MCF 10A (cell line): Measurements from ENCODE around the gene WLS. TPM values are rescaled to one million over a fixed set of nuclear protein-coding genes. Genes with fewer than 3 reads are reported as not detected.

Experiments
- BruUV-seq: library from RNA; stranded (reverse); fragments of 400-500 nt; replicated peaks from 2 replicates; lab custom pipeline; 2021; lab: Mats Ljungman, UMichigan
- CTCF ChIA-PET: fragments of 300-600 bp; sonication (Branson Sonifier 250); formaldehyde crosslinking; extraction: SDS; loops from one replicate; lab custom pipeline; 2021; ENCODE audit warnings: antibody characterized with exemption, inconsistent platforms; lab: Yijun Ruan, JAX
- POLR2A ChIA-PET: fragments of 300-600, 350-650 bp; sonication (Branson Sonifier 250); formaldehyde crosslinking; extraction: SDS; loops from one replicate; lab custom pipeline; 2020; ENCODE audit warnings: antibody characterized with exemption, inconsistent platforms; lab: Yijun Ruan, JAX
- DNase-seq: peaks from one replicate; pipeline ENCODE4 v3.0.0-alpha.2; 2018; ENCODE audit not compliant: unreplicated experiment
- H3K27ac Mint-ChIP-seq: one replicate; pipeline ENCODE4 v1.8.0; 2022; ENCODE audit warnings: mild to moderate bottlenecking, low read depth, mixed read lengths; ENCODE audit not compliant: unreplicated experiment
- H3K27me3 Mint-ChIP-seq: one replicate; pipeline ENCODE4 v1.8.0; 2022; ENCODE audit warnings: mixed read lengths; ENCODE audit not compliant: insufficient read depth, unreplicated experiment
- H3K36me3 Mint-ChIP-seq: one replicate; pipeline ENCODE4 v1.8.0; 2022; ENCODE audit warnings: mild to moderate bottlenecking, moderate library complexity, mixed read lengths; ENCODE audit not compliant: insufficient read depth, unreplicated experiment
- H3K4me1 Mint-ChIP-seq: one replicate; pipeline ENCODE4 v1.8.0; 2022; ENCODE audit warnings: mixed read lengths; ENCODE audit not compliant: insufficient read depth, unreplicated experiment
- H3K4me3 Mint-ChIP-seq: one replicate; pipeline ENCODE4 v1.8.0; 2022; ENCODE audit warnings: mild to moderate bottlenecking, moderate library complexity, mixed read lengths; ENCODE audit not compliant: unreplicated experiment
- H3K9me3 Mint-ChIP-seq: one replicate; pipeline ENCODE4 v1.8.0; 2022; ENCODE audit warnings: mixed read lengths; ENCODE audit not compliant: unreplicated experiment
- intact Hi-C: fragments of 100-400 bp; cut with micrococcal nuclease; formaldehyde crosslinking; loops from 2 replicates; pipeline ENCODE4 v1.14.1; 2022
- total RNA-seq: library from RNA; stranded (reverse); gene quantifications from 2 replicates; pipeline ENCODE4 v1.2.3, GENCODE V29; 2022
- TF ChIP-seq, protein P1 (sequence below): fragments of 200-600 bp; IDR thresholded peaks from one replicate; pipeline ENCODE4 v1.8.0; 2022; ENCODE audit warnings: antibody characterized with exemption, mild to moderate bottlenecking; ENCODE audit not compliant: unreplicated experiment

Gene WLS
- total RNA-seq, 1 experiment from 2014 or later, result 37.8 TPM

DNA sequence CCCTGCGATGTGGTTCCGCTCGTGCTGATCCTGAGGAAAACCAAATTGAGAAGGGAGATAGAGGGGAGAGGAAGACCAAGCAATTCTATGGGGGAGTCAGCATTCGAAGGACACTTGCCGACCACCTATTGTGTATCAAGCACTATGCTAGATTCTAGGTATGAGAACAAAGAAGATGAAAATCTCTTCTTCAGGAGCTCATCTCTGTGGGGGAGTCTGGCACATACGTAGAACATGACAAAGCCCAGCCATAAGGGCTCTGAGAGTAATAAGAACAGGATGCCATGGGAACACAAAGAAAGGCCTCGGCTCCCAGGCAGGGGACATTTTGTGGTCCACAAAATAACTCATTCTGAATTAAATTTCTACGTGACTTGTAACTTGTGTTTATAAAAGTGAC is 83.7 kb downstream of the WLS start:
- no peak overlapping the region for H3K4me3 Mint-ChIP-seq
- ChIA-PET POLR2A (no interaction called here), CTCF (interaction anchor here (1.4 to 2.3 kb wide), 2 partner anchors 29 to 195 kb away, joined by 3 to 10 read pairs; no protein-coding TSS in a partner anchor)
- no peak overlapping the region for H3K27ac Mint-ChIP-seq
- intact Hi-C loops, result no loop called here
- H3K4me1 Mint-ChIP-seq, result no peaks in the 10 kb centered on the region
- H3K27me3 Mint-ChIP-seq, result no peaks in the 10 kb centered on the region
- TF ChIP-seq, protein P1, sequence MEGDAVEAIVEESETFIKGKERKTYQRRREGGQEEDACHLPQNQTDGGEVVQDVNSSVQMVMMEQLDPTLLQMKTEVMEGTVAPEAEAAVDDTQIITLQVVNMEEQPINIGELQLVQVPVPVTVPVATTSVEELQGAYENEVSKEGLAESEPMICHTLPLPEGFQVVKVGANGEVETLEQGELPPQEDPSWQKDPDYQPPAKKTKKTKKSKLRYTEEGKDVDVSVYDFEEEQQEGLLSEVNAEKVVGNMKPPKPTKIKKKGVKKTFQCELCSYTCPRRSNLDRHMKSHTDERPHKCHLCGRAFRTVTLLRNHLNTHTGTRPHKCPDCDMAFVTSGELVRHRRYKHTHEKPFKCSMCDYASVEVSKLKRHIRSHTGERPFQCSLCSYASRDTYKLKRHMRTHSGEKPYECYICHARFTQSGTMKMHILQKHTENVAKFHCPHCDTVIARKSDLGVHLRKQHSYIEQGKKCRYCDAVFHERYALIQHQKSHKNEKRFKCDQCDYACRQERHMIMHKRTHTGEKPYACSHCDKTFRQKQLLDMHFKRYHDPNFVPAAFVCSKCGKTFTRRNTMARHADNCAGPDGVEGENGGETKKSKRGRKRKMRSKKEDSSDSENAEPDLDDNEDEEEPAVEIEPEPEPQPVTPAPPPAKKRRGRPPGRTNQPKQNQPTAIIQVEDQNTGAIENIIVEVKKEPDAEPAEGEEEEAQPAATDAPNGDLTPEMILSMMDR, result no peak
- H3K36me3 Mint-ChIP-seq, result peaks cover 15% of the 10 kb centered on the region
- no peak for DNase-seq
- BruUV-seq, result no TSS peak
- H3K9me3 Mint-ChIP-seq, result no peaks in the 10 kb centered on the region

DNA sequence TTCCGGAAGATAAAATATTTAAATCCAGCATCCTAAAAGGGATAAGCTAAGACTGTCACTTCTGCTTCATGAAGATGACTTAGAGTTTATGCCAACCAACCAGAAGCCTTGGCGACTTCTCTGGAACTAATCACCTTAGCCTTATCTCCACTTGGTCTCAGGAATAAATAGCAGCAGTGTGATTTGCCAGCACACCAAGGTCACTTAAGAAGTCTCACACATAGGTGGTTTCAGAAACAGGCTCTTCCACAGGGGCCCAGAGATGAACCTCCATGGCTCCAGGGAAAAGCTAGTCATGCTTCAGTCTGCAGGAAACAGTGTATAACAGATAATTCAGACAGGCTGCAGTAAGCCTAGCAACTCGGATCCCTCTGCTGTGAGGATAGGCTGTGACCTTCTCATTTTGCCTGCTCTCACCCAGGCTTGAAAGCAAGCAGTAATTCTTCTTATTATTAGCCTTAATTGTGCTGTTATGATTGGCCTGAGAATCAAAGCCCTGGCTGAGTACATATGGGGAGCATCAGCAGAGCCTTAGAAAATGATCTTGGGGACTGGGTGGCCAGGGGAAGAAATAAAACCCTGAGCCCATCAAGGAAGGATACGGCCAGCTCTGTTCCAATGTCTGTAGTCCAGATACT is 84.7 kb downstream of the WLS start:
- CTCF ChIA-PET, result interaction anchor here (1.4 to 2.3 kb wide), 2 partner anchors 28 to 196 kb away, joined by 3 to 10 read pairs; no protein-coding TSS in a partner anchor
- Mint-ChIP-seq H3K36me3 (peaks cover 15% of the 10 kb centered on the region), H3K9me3 (no peaks in the 10 kb centered on the region), H3K4me3 (no peak overlapping the region), H3K4me1 (no peaks in the 10 kb centered on the region), H3K27me3 (no peaks in the 10 kb centered on the region), H3K27ac (no peak overlapping the region)
- TF ChIP-seq, protein P1, result no peak
- intact Hi-C loops, result no loop called here
- BruUV-seq, result no TSS peak
- no peak for DNase-seq
- POLR2A ChIA-PET, result no interaction called here

DNA sequence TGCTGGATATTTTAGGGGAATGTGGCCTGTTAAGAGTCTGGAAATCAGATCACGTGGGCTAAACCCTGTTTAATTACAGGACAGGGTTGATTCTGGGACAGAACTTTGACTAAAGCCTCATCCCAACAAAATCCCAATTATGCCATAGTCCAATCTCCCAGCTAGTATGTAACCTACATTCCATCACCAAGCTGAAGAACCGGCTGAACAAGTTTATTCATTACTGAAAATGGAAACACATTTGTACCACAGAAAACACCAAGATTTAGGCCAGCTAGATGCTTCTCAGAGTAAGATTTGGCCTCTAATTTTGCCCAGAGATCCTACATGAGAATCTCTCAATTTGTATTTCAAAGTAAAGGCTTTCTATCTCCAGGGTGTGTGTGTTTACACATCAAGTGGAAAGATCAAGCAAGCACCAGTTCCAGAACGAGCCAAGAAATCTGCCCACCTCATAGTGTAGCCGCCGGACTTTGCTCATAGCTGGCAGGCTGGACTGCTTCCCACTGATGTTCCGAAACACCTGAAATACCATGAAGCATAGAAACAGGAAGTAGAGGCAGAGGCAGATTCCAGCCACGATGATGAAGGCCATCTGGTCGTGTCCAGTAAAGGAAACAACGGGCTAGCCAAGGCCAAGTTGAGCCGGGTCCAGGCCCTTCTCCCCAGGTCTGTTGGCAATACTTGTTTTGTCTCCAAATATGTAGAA is 86.8 kb downstream of the WLS start:
- no peak for DNase-seq
- no peaks in the 10 kb centered on the region for H3K9me3 Mint-ChIP-seq
- H3K4me1 Mint-ChIP-seq, result no peaks in the 10 kb centered on the region
- TF ChIP-seq, protein P1, result no peak
- peaks cover 22% of the 10 kb centered on the region for H3K36me3 Mint-ChIP-seq
- H3K27ac Mint-ChIP-seq, result no peak overlapping the region
- no TSS peak for BruUV-seq
- ChIA-PET CTCF (interaction anchor here (1.8 kb wide), 1 partner anchor 175 kb away, joined by 3 read pairs; no protein-coding TSS in a partner anchor), POLR2A (no interaction called here)
- no peaks in the 10 kb centered on the region for H3K27me3 Mint-ChIP-seq
- no peak overlapping the region for H3K4me3 Mint-ChIP-seq
- intact Hi-C loops, result no loop called here

DNA sequence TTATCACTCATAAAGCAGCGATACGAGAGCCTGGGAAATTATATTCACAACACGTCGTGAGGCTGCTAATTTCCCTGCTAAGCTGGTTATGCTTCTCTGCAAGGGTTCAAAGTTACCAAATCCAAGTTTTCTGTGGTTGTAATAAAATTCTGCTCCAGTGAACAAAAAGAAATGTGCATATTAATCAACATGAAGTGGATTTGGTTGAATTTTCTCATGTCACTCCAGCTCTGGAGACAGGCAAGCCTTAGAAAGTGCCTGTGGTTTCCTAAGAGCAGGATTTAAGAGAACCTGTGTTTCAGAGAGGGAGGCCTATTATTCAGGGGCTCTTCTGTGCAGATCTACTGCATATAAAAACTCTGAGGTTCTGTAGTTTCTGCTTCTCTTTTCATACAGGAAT is 87.5 kb downstream of the WLS start:
- Mint-ChIP-seq H3K4me3 (no peak overlapping the region), H3K9me3 (no peaks in the 10 kb centered on the region), H3K27ac (no peak overlapping the region), H3K36me3 (peaks cover 22% of the 10 kb centered on the region), H3K4me1 (no peaks in the 10 kb centered on the region), H3K27me3 (no peaks in the 10 kb centered on the region)
- TF ChIP-seq, protein P1, result no peak
- ChIA-PET POLR2A (no interaction called here), CTCF (interaction anchor here (1.8 kb wide), 1 partner anchor 176 kb away, joined by 3 read pairs; no protein-coding TSS in a partner anchor)
- intact Hi-C loops, result no loop called here
- BruUV-seq, result no TSS peak
- DNase-seq, result no peak
